ENCODE results near the gene GPR62. TPM values are rescaled to one million over a fixed set of nuclear protein-coding genes. Genes with fewer than 3 reads are reported as not detected.

GPR62 gene
- polyA plus RNA-seq, 1 of the 3 experiments (the other 2 are of a cell fraction) = 0.02 TPM

DNA sequence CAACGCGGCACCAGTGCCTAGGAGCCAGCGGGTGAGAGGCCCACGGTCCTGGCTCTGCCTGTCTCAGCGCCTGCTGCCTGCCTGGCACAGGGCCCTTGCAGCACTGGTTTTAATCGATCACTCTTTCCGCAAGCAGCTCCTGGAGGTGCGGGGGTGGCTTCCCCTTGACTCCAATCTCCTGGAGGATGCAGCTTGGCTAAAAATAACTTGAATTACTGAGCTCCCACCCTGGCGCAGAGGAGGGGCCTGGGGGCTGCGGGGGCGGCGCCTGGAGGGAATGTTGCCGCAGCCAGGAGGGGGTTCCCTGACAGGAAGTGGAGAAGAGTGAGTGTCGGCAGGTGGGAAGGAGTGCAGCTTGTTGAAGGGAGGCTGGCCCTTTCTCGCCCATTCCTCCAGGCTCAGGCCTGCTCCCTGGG lies 50.4 kb downstream of the GPR62 start:
- no peaks in the 10 kb centered on the region for H4K20me1 ChIP-seq (ENCODE audit: insufficient read depth)
- DNase-seq = peak; percentile 71
- ChIA-PET POLR2A (interaction anchor here (0.6 to 6.2 kb wide), 15 partner anchors 10 to 137 kb away, joined by 3 to 144 read pairs (median 9); partner anchors contain the start of genes ACY1, DUSP7 and RPL29), CTCF (interaction anchor here (1.0 to 24.7 kb wide), 10 partner anchors 12 to 169 kb away, joined by 3 to 983 read pairs (median 98); partner anchors contain the start of genes ACY1, DUSP7 and POC1A)
- H3K9me2 ChIP-seq = no peaks in the 10 kb centered on the region
- peak overlapping the region; percentile 34; the same call in 1 of the 2 replicates for H3K9ac ChIP-seq
- peak overlapping the region; percentile 84; the same call in 1 of the 2 replicates for H2AFZ ChIP-seq (ENCODE audit: low read depth)
- H3K27ac ChIP-seq (ENCODE audit: low read depth in 2 of 2, low read length in 1 of 2) = peak overlapping the region; percentile 52 to 99; a peak in 3 of 4 replicates
- WGBS (ENCODE audit: low lambda C conversion rate) = 7% methylated on average over 9 of the region's 15 CpGs
- no peaks in the 10 kb centered on the region for H3K9me3 ChIP-seq
- H3K4me2 ChIP-seq = peak overlapping the region; percentile 73
- no peaks in the 10 kb centered on the region for H3K36me3 ChIP-seq (replicated peaks in 1 of 2; ENCODE audit: control insufficient read depth in 1 of 2, insufficient read depth in 2 of 2, low read length in 1 of 2)
- TF ChIP-seq RAD21 (IDR thresholded peaks at IDR 0.05; ENCODE audit: low read length) (no peak; the same call in 1 of the 2 replicates), EZH2phosphoT487 (IDR thresholded peaks at IDR 0.05; ENCODE audit: borderline replicate concordance, low read depth) (no peak), YY1 (IDR thresholded peaks at IDR 0.05; ENCODE audit: low read depth) (no peak), POLR2AphosphoS5 (IDR thresholded peaks at IDR 0.05; ENCODE audit: low read depth, low read length) (no peak), RXRA (IDR thresholded peaks at IDR 0.05; ENCODE audit: borderline replicate concordance, low read depth) (no peak), FOSL2 (IDR thresholded peaks at IDR 0.05; ENCODE audit: borderline replicate concordance, low read depth) (no peak), TCF12 (IDR thresholded peaks at IDR 0.05) (peak; percentile 35; the same call in 1 of the 2 replicates), TAF1 (IDR thresholded peaks at IDR 0.05; ENCODE audit: borderline replicate concordance, low read depth, low read length) (no peak), MXI1 (IDR thresholded peaks at IDR 0.05; ENCODE audit: low read depth, low read length) (no peak), GATA2 (CRISPR knock-in tag; IDR thresholded peaks at IDR 0.05) (peak; percentile 22; the same call in 1 of the 2 replicates)
- TF ChIP-seq, protein P1, sequence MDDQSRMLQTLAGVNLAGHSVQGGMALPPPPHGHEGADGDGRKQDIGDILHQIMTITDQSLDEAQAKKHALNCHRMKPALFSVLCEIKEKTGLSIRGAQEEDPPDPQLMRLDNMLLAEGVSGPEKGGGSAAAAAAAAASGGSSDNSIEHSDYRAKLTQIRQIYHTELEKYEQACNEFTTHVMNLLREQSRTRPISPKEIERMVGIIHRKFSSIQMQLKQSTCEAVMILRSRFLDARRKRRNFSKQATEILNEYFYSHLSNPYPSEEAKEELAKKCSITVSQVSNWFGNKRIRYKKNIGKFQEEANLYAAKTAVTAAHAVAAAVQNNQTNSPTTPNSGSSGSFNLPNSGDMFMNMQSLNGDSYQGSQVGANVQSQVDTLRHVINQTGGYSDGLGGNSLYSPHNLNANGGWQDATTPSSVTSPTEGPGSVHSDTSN (IDR thresholded peaks at IDR 0.05) = no peak
- TF ChIP-seq, protein P2, sequence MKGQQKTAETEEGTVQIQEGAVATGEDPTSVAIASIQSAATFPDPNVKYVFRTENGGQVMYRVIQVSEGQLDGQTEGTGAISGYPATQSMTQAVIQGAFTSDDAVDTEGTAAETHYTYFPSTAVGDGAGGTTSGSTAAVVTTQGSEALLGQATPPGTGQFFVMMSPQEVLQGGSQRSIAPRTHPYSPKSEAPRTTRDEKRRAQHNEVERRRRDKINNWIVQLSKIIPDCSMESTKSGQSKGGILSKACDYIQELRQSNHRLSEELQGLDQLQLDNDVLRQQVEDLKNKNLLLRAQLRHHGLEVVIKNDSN (IDR thresholded peaks at IDR 0.05; ENCODE audit: borderline replicate concordance, low read depth) = no peak
- TF ChIP-seq, protein P3, sequence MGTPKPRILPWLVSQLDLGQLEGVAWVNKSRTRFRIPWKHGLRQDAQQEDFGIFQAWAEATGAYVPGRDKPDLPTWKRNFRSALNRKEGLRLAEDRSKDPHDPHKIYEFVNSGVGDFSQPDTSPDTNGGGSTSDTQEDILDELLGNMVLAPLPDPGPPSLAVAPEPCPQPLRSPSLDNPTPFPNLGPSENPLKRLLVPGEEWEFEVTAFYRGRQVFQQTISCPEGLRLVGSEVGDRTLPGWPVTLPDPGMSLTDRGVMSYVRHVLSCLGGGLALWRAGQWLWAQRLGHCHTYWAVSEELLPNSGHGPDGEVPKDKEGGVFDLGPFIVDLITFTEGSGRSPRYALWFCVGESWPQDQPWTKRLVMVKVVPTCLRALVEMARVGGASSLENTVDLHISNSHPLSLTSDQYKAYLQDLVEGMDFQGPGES (IDR thresholded peaks at IDR 0.05; ENCODE audit: low read depth, low read length) = no peak
- peaks cover 20 to 62% of the 10 kb centered on the region in 2 experiments for H3K4me1 ChIP-seq (ENCODE audit: control insufficient read depth in 1 of 2, insufficient read depth in 2 of 2, low read depth in 1 of 2, low read length in 1 of 2)
- no peaks in the 10 kb centered on the region for H3K27me3 ChIP-seq (ENCODE audit: insufficient read depth)
- H3F3A ChIP-seq (replicated peaks; ENCODE audit: insufficient read depth) = no peaks in the 10 kb centered on the region
- no peaks in the 10 kb centered on the region for H3K79me2 ChIP-seq (ENCODE audit: insufficient read depth)
- peak overlapping the region in 1 of 2 experiments; percentile 6; a peak in 1 of 4 replicates for H3K4me3 ChIP-seq (ENCODE audit: low read depth in 2 of 2, low read length in 1 of 2)
